GM23338 (cell line): ENCODE measurements around the gene CUEDC2. TPM values are rescaled to one million over a fixed set of nuclear protein-coding genes. Genes with fewer than 3 reads are reported as not detected.

ENCODE experiments used
- ATAC-seq: fragments of 200-7000 bp; cut with Tn5 transposase; 3 replicates; pipeline ENCODE4 v1.9.1; 2020
- DNase-seq: peaks from one replicate; pipeline ENCODE4 v3.0.0-alpha.2; 2015; ENCODE audit warnings: low spot score
- H2AFZ ChIP-seq: fragments of 200-600 bp; sonication (generic); 2 replicates; pipeline ENCODE4 v1.8.0; 2016; ENCODE audit warnings: antibody characterized with exemption, mild to moderate bottlenecking, moderate library complexity
- H3F3A ChIP-seq: fragments of 200-600 bp; sonication (generic); replicated peaks from 2 replicates; pipeline ENCODE4 v1.8.0; 2017; ENCODE audit warnings: antibody characterized with exemption, mixed run types, low read depth
- H3K27ac ChIP-seq: fragments of 200-600 bp; sonication (generic); 2 replicates; pipeline ENCODE4 v1.6.1; 2016; ENCODE audit warnings: low read depth
- H3K27me3 ChIP-seq: fragments of 200-600 bp; sonication (generic); 2 replicates; pipeline ENCODE4 v1.8.0; 2016; ENCODE audit warnings: mild to moderate bottlenecking, mixed run types, moderate library complexity; ENCODE audit not compliant: insufficient read depth
- H3K36me3 ChIP-seq: fragments of 200-600 bp; sonication (generic); 2 replicates; pipeline ENCODE4 v1.8.0; 2016; ENCODE audit warnings: mild to moderate bottlenecking; ENCODE audit not compliant: insufficient read depth
- H3K4me1 ChIP-seq: fragments of 200-600 bp; sonication (generic); 2 replicates; pipeline ENCODE4 v1.8.0; 2016; ENCODE audit warnings: mild to moderate bottlenecking, moderate library complexity; ENCODE audit not compliant: insufficient read depth
- H3K4me2 ChIP-seq: fragments of 200-600 bp; sonication (generic); 2 replicates; pipeline ENCODE4 v1.7.1; 2017; ENCODE audit warnings: mixed run types
- H3K4me3 ChIP-seq: fragments of 200-600 bp; sonication (generic); 2 replicates; pipeline ENCODE4 v1.6.1; 2016; ENCODE audit warnings: mixed run types
- H3K79me2 ChIP-seq: fragments of 200-600 bp; sonication (generic); replicated peaks from 2 replicates; pipeline ENCODE4 v1.8.0; 2017; ENCODE audit warnings: mild to moderate bottlenecking; ENCODE audit not compliant: insufficient read depth
- H3K9me2 ChIP-seq: fragments of 200-600 bp; sonication (generic); 2 replicates; pipeline ENCODE4 v1.8.0; 2017; ENCODE audit not compliant: insufficient read depth
- H4K20me1 ChIP-seq: fragments of 200-600 bp; sonication (generic); replicated peaks from 2 replicates; pipeline ENCODE4 v1.8.0; 2017; ENCODE audit warnings: mild to moderate bottlenecking; ENCODE audit not compliant: insufficient read depth
- H3K27ac Mint-ChIP-seq: 2 replicates; pipeline ENCODE4 v1.8.0; 2020; ENCODE audit warnings: inconsistent platforms, mild to moderate bottlenecking, moderate library complexity, mixed read lengths
- H3K27me3 Mint-ChIP-seq: 3 replicates; pipeline ENCODE4 v1.8.0; 2022; ENCODE audit warnings: low read depth, mild to moderate bottlenecking, moderate library complexity, mixed read lengths, inconsistent platforms; ENCODE audit not compliant: insufficient read depth, poor library complexity
- H3K36me3 Mint-ChIP-seq: 3 replicates; pipeline ENCODE4 v1.8.0; 2021; ENCODE audit warnings: low read depth, mild to moderate bottlenecking, inconsistent platforms, moderate library complexity, mixed read lengths
- H3K4me1 Mint-ChIP-seq: 3 replicates; pipeline ENCODE4 v1.8.0; 2020; ENCODE audit warnings: mild to moderate bottlenecking, inconsistent platforms, mixed read lengths
- H3K4me3 Mint-ChIP-seq: 3 replicates; pipeline ENCODE4 v1.8.0; 2021; ENCODE audit warnings: moderate library complexity, mild to moderate bottlenecking, inconsistent platforms, mixed read lengths
- H3K9me3 Mint-ChIP-seq: 3 replicates; pipeline ENCODE4 v1.8.0; 2020; ENCODE audit warnings: moderate library complexity, mild to moderate bottlenecking, inconsistent platforms, mixed read lengths
- CREB1 ChIP-seq: fragments of 250-450 bp; sonication (Bioruptor Pico); IDR thresholded peaks from 2 replicates; pipeline ENCODE4 v1.5.0; 2020; ENCODE audit warnings: low read depth, mild to moderate bottlenecking, moderate library complexity
- EZH2 ChIP-seq: fragments of 200-600 bp; sonication (generic); IDR thresholded peaks from one replicate; pipeline ENCODE4 v1.8.0; 2017; ENCODE audit warnings: antibody characterized with exemption, mild to moderate bottlenecking, low read depth; ENCODE audit not compliant: unreplicated experiment
- EZH2phosphoT487 ChIP-seq: fragments of 200-600 bp; sonication (generic); IDR thresholded peaks from one replicate; pipeline ENCODE4 v1.8.1; 2018; ENCODE audit warnings: antibody characterized with exemption; ENCODE audit not compliant: unreplicated experiment
- JUNB ChIP-seq: IDR thresholded peaks from one replicate; pipeline ENCODE4 v1.6.1; 2016; ENCODE audit warnings: antibody characterized with exemption; ENCODE audit not compliant: unreplicated experiment
- NANOG ChIP-seq: IDR thresholded peaks from 2 replicates; pipeline ENCODE4 v1.6.1; 2016; ENCODE audit warnings: antibody characterized with exemption, borderline replicate concordance
- POLR2AphosphoS5 ChIP-seq: IDR thresholded peaks from 2 replicates; pipeline ENCODE4 v1.6.1; 2016; ENCODE audit warnings: antibody characterized with exemption, low read depth
- STAT1 ChIP-seq: IDR thresholded peaks from one replicate; pipeline ENCODE4 v1.6.1; 2016; ENCODE audit warnings: antibody characterized with exemption; ENCODE audit not compliant: unreplicated experiment
- ZNF114 ChIP-seq: fragments of 250-450 bp; sonication (Bioruptor Pico); IDR thresholded peaks from 2 replicates; pipeline ENCODE4 v1.5.0; 2020; ENCODE audit warnings: mild to moderate bottlenecking, moderate library complexity
- ZNF331 ChIP-seq: fragments of 250-450 bp; sonication (Bioruptor Pico); IDR thresholded peaks from 2 replicates; pipeline ENCODE4 v1.5.0; 2020; ENCODE audit warnings: low read depth, mild to moderate bottlenecking, moderate library complexity
- polyA plus RNA-seq: library from polyadenylated mRNA; unstranded; fragments of >200 nt; fragmentation: Nextera tagmentation; extraction: Ambion mirVana; gene quantifications from 2 replicates; pipeline ENCODE4 v1.2.1, GENCODE V29; 2016
- total RNA-seq: library from RNA; depleted of rRNA; stranded (reverse); fragments of >200 nt; shearing (Covaris generic); gene quantifications from 2 replicates; pipeline ENCODE4 v1.2.3, GENCODE V29; 2014
- TF ChIP-seq, protein P1 (sequence below): fragments of 250-450 bp; sonication (Bioruptor Pico); IDR thresholded peaks from 2 replicates; pipeline ENCODE4 v1.5.0; 2020; ENCODE audit warnings: mild to moderate bottlenecking, moderate library complexity
- TF ChIP-seq, protein P2 (sequence below): IDR thresholded peaks from 2 replicates; pipeline ENCODE4 v1.6.1; 2016; ENCODE audit warnings: antibody characterized with exemption
- TF ChIP-seq, protein P3 (sequence below), 2 experiments: fragments of 200-600 bp in 1 of 2; sonication (generic) in 1 of 2; conservative IDR thresholded peaks; 2 replicates each; pipeline versions ENCODE4 v1.5.1 to v1.6.1; 2016 to 2017; ENCODE audit warnings: antibody characterized with exemption in 2 of 2, low read depth in 2 of 2, mild to moderate bottlenecking in 2 of 2, moderate library complexity in 1 of 2
- TF ChIP-seq, protein P4 (sequence below): IDR thresholded peaks from one replicate; pipeline ENCODE4 v1.6.1; 2018; ENCODE audit warnings: antibody characterized with exemption; ENCODE audit not compliant: unreplicated experiment

The CUEDC2 gene
- total and polyA plus RNA-seq, 2 experiments from 2014 or later: 39.2 to 47.3 TPM

- peak overlapping the region; percentile 97 for H3K4me3 Mint-ChIP-seq
- DNase-seq (peak; percentile 85), ATAC-seq (peak; percentile 4)
- Histone ChIP-seq H3K9me2 (no peaks in the 10 kb centered on the region), H4K20me1 (no peaks in the 10 kb centered on the region; the same call in none of the 2 replicates), H3F3A (peaks cover 27% of the 10 kb centered on the region), H3K36me3 (no peaks in the 10 kb centered on the region; the same call in 1 of the 2 replicates), H2AFZ (peak overlapping the region; percentile 91), H3K4me2 (peak overlapping the region; percentile 100), H3K27me3 (0 out of 2 replicates have a peak, but pooled peaks cover 6% of the 10 kb centered on the region), H3K27ac (0 out of 2 replicates have a peak overlapping the region, but pooled peaks have one; percentile 55), H3K4me3 (peak overlapping the region; percentile 82), H3K79me2 (no peaks in the 10 kb centered on the region), H3K4me1 (peaks cover 15% of the 10 kb centered on the region)
- H3K9me3 Mint-ChIP-seq: no peaks in the 10 kb centered on the region; the same call in 2 of the 3 replicates
- H3K27ac Mint-ChIP-seq: peak overlapping the region; percentile 32; the same call in 1 of the 2 replicates
- TF ChIP-seq, protein P1, sequence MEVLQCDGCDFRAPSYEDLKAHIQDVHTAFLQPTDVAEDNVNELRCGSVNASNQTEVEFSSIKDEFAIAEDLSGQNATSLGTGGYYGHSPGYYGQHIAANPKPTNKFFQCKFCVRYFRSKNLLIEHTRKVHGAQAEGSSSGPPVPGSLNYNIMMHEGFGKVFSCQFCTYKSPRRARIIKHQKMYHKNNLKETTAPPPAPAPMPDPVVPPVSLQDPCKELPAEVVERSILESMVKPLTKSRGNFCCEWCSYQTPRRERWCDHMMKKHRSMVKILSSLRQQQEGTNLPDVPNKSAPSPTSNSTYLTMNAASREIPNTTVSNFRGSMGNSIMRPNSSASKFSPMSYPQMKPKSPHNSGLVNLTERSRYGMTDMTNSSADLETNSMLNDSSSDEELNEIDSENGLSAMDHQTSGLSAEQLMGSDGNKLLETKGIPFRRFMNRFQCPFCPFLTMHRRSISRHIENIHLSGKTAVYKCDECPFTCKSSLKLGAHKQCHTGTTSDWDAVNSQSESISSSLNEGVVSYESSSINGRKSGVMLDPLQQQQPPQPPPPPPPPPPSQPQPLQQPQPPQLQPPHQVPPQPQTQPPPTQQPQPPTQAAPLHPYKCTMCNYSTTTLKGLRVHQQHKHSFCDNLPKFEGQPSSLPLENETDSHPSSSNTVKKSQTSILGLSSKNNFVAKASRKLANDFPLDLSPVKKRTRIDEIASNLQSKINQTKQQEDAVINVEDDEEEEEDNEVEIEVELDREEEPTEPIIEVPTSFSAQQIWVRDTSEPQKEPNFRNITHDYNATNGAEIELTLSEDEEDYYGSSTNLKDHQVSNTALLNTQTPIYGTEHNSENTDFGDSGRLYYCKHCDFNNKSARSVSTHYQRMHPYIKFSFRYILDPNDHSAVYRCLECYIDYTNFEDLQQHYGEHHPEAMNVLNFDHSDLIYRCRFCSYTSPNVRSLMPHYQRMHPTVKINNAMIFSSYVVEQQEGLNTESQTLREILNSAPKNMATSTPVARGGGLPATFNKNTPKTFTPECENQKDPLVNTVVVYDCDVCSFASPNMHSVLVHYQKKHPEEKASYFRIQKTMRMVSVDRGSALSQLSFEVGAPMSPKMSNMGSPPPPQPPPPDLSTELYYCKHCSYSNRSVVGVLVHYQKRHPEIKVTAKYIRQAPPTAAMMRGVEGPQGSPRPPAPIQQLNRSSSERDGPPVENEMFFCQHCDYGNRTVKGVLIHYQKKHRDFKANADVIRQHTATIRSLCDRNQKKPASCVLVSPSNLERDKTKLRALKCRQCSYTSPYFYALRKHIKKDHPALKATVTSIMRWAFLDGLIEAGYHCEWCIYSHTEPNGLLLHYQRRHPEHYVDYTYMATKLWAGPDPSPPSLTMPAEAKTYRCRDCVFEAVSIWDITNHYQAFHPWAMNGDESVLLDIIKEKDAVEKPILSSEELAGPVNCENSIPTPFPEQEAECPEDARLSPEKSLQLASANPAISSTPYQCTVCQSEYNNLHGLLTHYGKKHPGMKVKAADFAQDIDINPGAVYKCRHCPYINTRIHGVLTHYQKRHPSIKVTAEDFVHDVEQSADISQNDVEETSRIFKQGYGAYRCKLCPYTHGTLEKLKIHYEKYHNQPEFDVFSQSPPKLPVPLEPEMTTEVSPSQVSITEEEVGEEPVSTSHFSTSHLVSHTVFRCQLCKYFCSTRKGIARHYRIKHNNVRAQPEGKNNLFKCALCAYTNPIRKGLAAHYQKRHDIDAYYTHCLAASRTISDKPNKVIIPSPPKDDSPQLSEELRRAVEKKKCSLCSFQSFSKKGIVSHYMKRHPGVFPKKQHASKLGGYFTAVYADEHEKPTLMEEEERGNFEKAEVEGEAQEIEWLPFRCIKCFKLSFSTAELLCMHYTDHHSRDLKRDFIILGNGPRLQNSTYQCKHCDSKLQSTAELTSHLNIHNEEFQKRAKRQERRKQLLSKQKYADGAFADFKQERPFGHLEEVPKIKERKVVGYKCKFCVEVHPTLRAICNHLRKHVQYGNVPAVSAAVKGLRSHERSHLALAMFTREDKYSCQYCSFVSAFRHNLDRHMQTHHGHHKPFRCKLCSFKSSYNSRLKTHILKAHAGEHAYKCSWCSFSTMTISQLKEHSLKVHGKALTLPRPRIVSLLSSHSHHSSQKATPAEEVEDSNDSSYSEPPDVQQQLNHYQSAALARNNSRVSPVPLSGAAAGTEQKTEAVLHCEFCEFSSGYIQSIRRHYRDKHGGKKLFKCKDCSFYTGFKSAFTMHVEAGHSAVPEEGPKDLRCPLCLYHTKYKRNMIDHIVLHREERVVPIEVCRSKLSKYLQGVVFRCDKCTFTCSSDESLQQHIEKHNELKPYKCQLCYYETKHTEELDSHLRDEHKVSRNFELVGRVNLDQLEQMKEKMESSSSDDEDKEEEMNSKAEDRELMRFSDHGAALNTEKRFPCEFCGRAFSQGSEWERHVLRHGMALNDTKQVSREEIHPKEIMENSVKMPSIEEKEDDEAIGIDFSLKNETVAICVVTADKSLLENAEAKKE: no peak
- TF ChIP-seq, protein P2, sequence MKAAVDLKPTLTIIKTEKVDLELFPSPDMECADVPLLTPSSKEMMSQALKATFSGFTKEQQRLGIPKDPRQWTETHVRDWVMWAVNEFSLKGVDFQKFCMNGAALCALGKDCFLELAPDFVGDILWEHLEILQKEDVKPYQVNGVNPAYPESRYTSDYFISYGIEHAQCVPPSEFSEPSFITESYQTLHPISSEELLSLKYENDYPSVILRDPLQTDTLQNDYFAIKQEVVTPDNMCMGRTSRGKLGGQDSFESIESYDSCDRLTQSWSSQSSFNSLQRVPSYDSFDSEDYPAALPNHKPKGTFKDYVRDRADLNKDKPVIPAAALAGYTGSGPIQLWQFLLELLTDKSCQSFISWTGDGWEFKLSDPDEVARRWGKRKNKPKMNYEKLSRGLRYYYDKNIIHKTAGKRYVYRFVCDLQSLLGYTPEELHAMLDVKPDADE: peak; percentile 20; the same call in 1 of the 2 replicates
- TF ChIP-seq NANOG (no peak), EZH2 (no peak), CREB1 (CRISPR knock-in tag) (peak; percentile 51; the same call in 1 of the 2 replicates), ZNF114 (no peak), EZH2phosphoT487 (no peak), JUNB (no peak), POLR2AphosphoS5 (peak; percentile 46), STAT1 (no peak), ZNF331 (CRISPR knock-in tag) (no peak)
- TF ChIP-seq, protein P3, sequence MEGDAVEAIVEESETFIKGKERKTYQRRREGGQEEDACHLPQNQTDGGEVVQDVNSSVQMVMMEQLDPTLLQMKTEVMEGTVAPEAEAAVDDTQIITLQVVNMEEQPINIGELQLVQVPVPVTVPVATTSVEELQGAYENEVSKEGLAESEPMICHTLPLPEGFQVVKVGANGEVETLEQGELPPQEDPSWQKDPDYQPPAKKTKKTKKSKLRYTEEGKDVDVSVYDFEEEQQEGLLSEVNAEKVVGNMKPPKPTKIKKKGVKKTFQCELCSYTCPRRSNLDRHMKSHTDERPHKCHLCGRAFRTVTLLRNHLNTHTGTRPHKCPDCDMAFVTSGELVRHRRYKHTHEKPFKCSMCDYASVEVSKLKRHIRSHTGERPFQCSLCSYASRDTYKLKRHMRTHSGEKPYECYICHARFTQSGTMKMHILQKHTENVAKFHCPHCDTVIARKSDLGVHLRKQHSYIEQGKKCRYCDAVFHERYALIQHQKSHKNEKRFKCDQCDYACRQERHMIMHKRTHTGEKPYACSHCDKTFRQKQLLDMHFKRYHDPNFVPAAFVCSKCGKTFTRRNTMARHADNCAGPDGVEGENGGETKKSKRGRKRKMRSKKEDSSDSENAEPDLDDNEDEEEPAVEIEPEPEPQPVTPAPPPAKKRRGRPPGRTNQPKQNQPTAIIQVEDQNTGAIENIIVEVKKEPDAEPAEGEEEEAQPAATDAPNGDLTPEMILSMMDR (conservative IDR thresholded peaks at IDR 0.05; ENCODE audit: low read depth in 2 of 2): no peak
- TF ChIP-seq, protein P4, sequence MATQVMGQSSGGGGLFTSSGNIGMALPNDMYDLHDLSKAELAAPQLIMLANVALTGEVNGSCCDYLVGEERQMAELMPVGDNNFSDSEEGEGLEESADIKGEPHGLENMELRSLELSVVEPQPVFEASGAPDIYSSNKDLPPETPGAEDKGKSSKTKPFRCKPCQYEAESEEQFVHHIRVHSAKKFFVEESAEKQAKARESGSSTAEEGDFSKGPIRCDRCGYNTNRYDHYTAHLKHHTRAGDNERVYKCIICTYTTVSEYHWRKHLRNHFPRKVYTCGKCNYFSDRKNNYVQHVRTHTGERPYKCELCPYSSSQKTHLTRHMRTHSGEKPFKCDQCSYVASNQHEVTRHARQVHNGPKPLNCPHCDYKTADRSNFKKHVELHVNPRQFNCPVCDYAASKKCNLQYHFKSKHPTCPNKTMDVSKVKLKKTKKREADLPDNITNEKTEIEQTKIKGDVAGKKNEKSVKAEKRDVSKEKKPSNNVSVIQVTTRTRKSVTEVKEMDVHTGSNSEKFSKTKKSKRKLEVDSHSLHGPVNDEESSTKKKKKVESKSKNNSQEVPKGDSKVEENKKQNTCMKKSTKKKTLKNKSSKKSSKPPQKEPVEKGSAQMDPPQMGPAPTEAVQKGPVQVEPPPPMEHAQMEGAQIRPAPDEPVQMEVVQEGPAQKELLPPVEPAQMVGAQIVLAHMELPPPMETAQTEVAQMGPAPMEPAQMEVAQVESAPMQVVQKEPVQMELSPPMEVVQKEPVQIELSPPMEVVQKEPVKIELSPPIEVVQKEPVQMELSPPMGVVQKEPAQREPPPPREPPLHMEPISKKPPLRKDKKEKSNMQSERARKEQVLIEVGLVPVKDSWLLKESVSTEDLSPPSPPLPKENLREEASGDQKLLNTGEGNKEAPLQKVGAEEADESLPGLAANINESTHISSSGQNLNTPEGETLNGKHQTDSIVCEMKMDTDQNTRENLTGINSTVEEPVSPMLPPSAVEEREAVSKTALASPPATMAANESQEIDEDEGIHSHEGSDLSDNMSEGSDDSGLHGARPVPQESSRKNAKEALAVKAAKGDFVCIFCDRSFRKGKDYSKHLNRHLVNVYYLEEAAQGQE: peak; percentile 87
- peaks cover 15% of the 10 kb centered on the region for H3K36me3 Mint-ChIP-seq
- peaks cover 19% of the 10 kb centered on the region for H3K4me1 Mint-ChIP-seq
- peaks cover 41% of the 10 kb centered on the region for H3K27me3 Mint-ChIP-seq
These were observed 12.8 kb downstream of the CUEDC2 start for GRCh38 chr10:102419269-102420180.
